ENCODE results near the gene MFRP. TPM values are rescaled to one million over a fixed set of nuclear protein-coding genes. Genes with fewer than 3 reads are reported as not detected.

Gene MFRP
- total RNA-seq, 4 donors from 2014 or later, result not detected

GRCh38 chr11:119316729-119317591, 29.5 kb downstream of the MFRP start, which contains the start of gene MCAM:
Gene MCAM, minus strand, starts transcription at chr11:119317130. Its CDS starts 29 bp downstream, at chr11:119317101.
- Histone ChIP-seq H3K4me3 (replicated peaks in 1 of 3) (peak within 1 kb of the TSS in 1 of 3 donors; percentile 32), H3K36me3 (no peaks in the 10 kb centered on the region), H3K4me1 (peaks cover 31 to 51% of the 10 kb centered on the region in 2 donors), H3K9me3 (no peaks in the 10 kb centered on the region), H3K27ac (peak within 1 kb of the TSS; percentile 41 to 81 (median 65)), H3K27me3 (peaks cover 20% of the 10 kb centered on the region)
- TF ChIP-seq CTCF (IDR thresholded peaks at IDR 0.05) (no peak), POLR2A (IDR thresholded peaks at IDR 0.05) (no peak)
- intact Hi-C loops (cut with DNase I), result no loop called here
- DNase-seq, result no peak
- 0 to 5% methylated on average over 30 of the region's 74 CpGs for WGBS, 2 donors

GRCh38 chr11:119316016-119316728, 30.3 kb downstream of the MFRP start:
- Histone ChIP-seq H3K27me3 (peaks cover 12% of the 10 kb centered on the region), H3K4me1 (peaks cover 24 to 44% of the 10 kb centered on the region in 2 donors), H3K9me3 (no peaks in the 10 kb centered on the region), H3K27ac (peak overlapping the region; percentile 41 to 65 (median 65)), H3K36me3 (no peaks in the 10 kb centered on the region), H3K4me3 (replicated peaks in 1 of 3) (peak overlapping the region in 1 of 3 donors; percentile 32)
- intact Hi-C loops (cut with DNase I), result no loop called here
- TF ChIP-seq CTCF (IDR thresholded peaks at IDR 0.05) (no peak), POLR2A (IDR thresholded peaks at IDR 0.05) (no peak)
- WGBS, 2 donors, result 2% methylated on average over 13 of the region's 46 CpGs; no CpG with 5 or more reads in 1 of the 2 donors
- peak; percentile 57 to 74 for DNase-seq

- peak in 1 of 2 donors; percentile 30 for DNase-seq
- 7 to 18% methylated on average over 22 to 24 of the region's 29 CpGs for WGBS, 2 donors
Observed at GRCh38 chr11:119315131-119316015, 31.1 kb downstream of the MFRP start.

GRCh38 chr11:119314726-119315125, 31.8 kb downstream of the MFRP start:
- no peak for TF ChIP-seq POLR2A (IDR thresholded peaks at IDR 0.05)
- no peak for TF ChIP-seq CTCF (IDR thresholded peaks at IDR 0.05)
- Histone ChIP-seq H3K4me3 (replicated peaks in 1 of 3) (peak overlapping the region in 1 of 3 donors; percentile 24), H3K27ac (peak overlapping the region in 1 of 3 donors; percentile 65), H3K27me3 (peaks cover 12% of the 10 kb centered on the region), H3K9me3 (no peaks in the 10 kb centered on the region), H3K36me3 (no peaks in the 10 kb centered on the region), H3K4me1 (peaks cover 18 to 30% of the 10 kb centered on the region in 2 donors)
- 67 to 76% methylated on average over 17 to 18 of the region's 18 CpGs for WGBS, 2 donors
- no peak for DNase-seq
- intact Hi-C loops (cut with DNase I), result no loop called here

More at GRCh38 chr11:119315131-119316015, 31.1 kb downstream of the MFRP start:
- H3K27ac ChIP-seq, result peak overlapping the region in 2 of 3 donors; percentile 65
- TF ChIP-seq CTCF (IDR thresholded peaks at IDR 0.05) (no peak), POLR2A (IDR thresholded peaks at IDR 0.05) (no peak)
- no peaks in the 10 kb centered on the region for H3K9me3 ChIP-seq
- H3K27me3 ChIP-seq, result peaks cover 12% of the 10 kb centered on the region
- peak overlapping the region in 1 of 3 donors; percentile 32 for H3K4me3 ChIP-seq (replicated peaks in 1 of 3)
- no peaks in the 10 kb centered on the region for H3K36me3 ChIP-seq
- intact Hi-C loops (cut with DNase I), result no loop called here
- peaks cover 18 to 36% of the 10 kb centered on the region in 2 donors for H3K4me1 ChIP-seq

Data from thyroid gland (tissue), 4 donors.